HCT116 (cell line): ENCODE results near the gene FOXK2. TPM values are rescaled to one million over a fixed set of nuclear protein-coding genes. Genes with fewer than 3 reads are reported as not detected.

Source experiments
- ATAC-seq: fragments of 200-7000 bp; cut with Tn5 transposase; 2 replicates; pipeline ENCODE4 v1.9.1; 2020; ENCODE audit warnings: mild to moderate bottlenecking, moderate library complexity
- BruUV-seq: library from RNA; stranded (reverse); fragments of 400-500 nt; replicated peaks from 2 replicates; lab custom pipeline; 2021; lab: Mats Ljungman, UMichigan
- CTCF ChIA-PET: fragments of 300-600 bp; sonication (Branson Sonifier 250); formaldehyde crosslinking; loops from one replicate; lab custom pipeline; 2021; ENCODE audit warnings: antibody characterized with exemption; lab: Charles Lee
- POLR2A ChIA-PET: fragments of 300-600, 350-600 bp; sonication (Branson Sonifier 250); formaldehyde crosslinking; loops from one replicate; lab custom pipeline; 2021; ENCODE audit warnings: antibody characterized with exemption; lab: Charles Lee
- RAD21 ChIA-PET, 2 experiments: fragments of 300-600 bp; sonication (Branson Sonifier 250); formaldehyde crosslinking; loops; one replicate each; lab custom pipeline; 2023; ENCODE audit warnings: low total read pairs in 2 of 2; ENCODE audit not compliant: uncharacterized antibody in 2 of 2, unreplicated experiment in 2 of 2, low non-redundant PET in 1 of 2; lab: Charles Lee
- DNase-seq: peaks from one replicate; pipeline ENCODE4 v3.0.0-alpha.2; 2010; ENCODE audit warnings: low read depth, low spot score
- H2AFZ ChIP-seq: fragments of 200-600 bp; shearing (Covaris generic), sonication (generic); 2 replicates; pipeline ENCODE4 v1.6.1; 2017; ENCODE audit warnings: low read depth, mixed run types, mixed read lengths, antibody characterized with exemption, low read length; ENCODE audit not compliant: poor library complexity, severe bottlenecking
- H3K27ac ChIP-seq: 2 replicates; pipeline ENCODE4 v1.5.1; 2012; ENCODE audit warnings: low read depth, low read length
- H3K27me3 ChIP-seq: fragments of 200-600 bp; sonication (generic); 2 replicates; pipeline ENCODE4 v1.6.1; 2016; ENCODE audit warnings: mixed run types, low read length, mixed read lengths; ENCODE audit not compliant: insufficient read depth
- H3K36me3 ChIP-seq, 2 experiments: fragments of 200-500 bp in 1 of 2; fragments of 200-600 bp in 1 of 2; sonication (Bioruptor generic) in 1 of 2; sonication (generic) in 1 of 2; 2 replicates each; pipeline versions ENCODE4 v1.5.1 to v1.6.1; 2014 to 2016; ENCODE audit warnings: low read length in 2 of 2, inconsistent platforms in 1 of 2, mixed read lengths in 1 of 2, mixed run types in 1 of 2; ENCODE audit not compliant: insufficient read depth in 2 of 2, control insufficient read depth in 1 of 2
- H3K4me1 ChIP-seq, 2 experiments: fragments of 200-600 bp in 1 of 2; sonication (generic) in 1 of 2; 2 replicates each; pipeline versions ENCODE4 v1.5.1 to v1.6.1; 2012 to 2017; ENCODE audit warnings: low read length in 2 of 2, inconsistent platforms in 1 of 2, mild to moderate bottlenecking in 1 of 2, mixed read lengths in 1 of 2, mixed run types in 1 of 2, moderate library complexity in 1 of 2; ENCODE audit not compliant: insufficient read depth in 2 of 2, control insufficient read depth in 1 of 2
- H3K4me2 ChIP-seq: fragments of 200-600 bp; sonication (generic); 2 replicates; pipeline ENCODE4 v1.6.1; 2017; ENCODE audit warnings: mixed run types, low read length, mixed read lengths
- H3K4me3 ChIP-seq, 2 experiments: fragments of 200-600 bp in 1 of 2; sonication (generic) in 1 of 2; replicated peaks in 1 of 2; 2 replicates each; pipeline ENCODE4 v1.5.1; 2011 to 2016; ENCODE audit warnings: low read length in 2 of 2, control low read depth in 1 of 2, low read depth in 1 of 2, mild to moderate bottlenecking in 1 of 2, mixed read lengths in 1 of 2, mixed run types in 1 of 2
- H3K79me2 ChIP-seq: fragments of 200-600 bp; sonication (generic); 2 replicates; pipeline ENCODE4 v1.6.1; 2017; ENCODE audit warnings: mild to moderate bottlenecking, mixed run types, low read length, moderate library complexity, mixed read lengths; ENCODE audit not compliant: insufficient read depth
- H3K9ac ChIP-seq: fragments of 200-600 bp; sonication (generic); 2 replicates; pipeline ENCODE4 v1.6.1; 2016; ENCODE audit warnings: low read length, mixed read lengths
- H3K9me2 ChIP-seq: fragments of 200-600 bp; sonication (generic), shearing (Covaris generic); 2 replicates; pipeline ENCODE4 v1.6.1; 2017; ENCODE audit warnings: mixed run types, mild to moderate bottlenecking, moderate library complexity; ENCODE audit not compliant: insufficient read depth
- H3K9me3 ChIP-seq, 2 experiments: fragments of 200-500 bp in 1 of 2; fragments of 200-600 bp in 1 of 2; sonication (Bioruptor generic) in 1 of 2; sonication (generic) in 1 of 2; 2 replicates each; pipeline ENCODE4 v1.6.1; 2014 to 2017; ENCODE audit warnings: low read length in 2 of 2, mixed read lengths in 2 of 2, inconsistent platforms in 1 of 2, low read depth in 1 of 2, mild to moderate bottlenecking in 1 of 2, mixed run types in 1 of 2, moderate library complexity in 1 of 2; ENCODE audit not compliant: control insufficient read depth in 1 of 2, insufficient read depth in 1 of 2
- H4K20me1 ChIP-seq: fragments of 200-600 bp; sonication (generic), shearing (Covaris generic); 2 replicates; pipeline ENCODE4 v1.6.1; 2017; ENCODE audit warnings: mixed run types, mild to moderate bottlenecking, moderate library complexity; ENCODE audit not compliant: insufficient read depth
- CEBPB ChIP-seq: IDR thresholded peaks from 2 replicates; pipeline ENCODE4 v1.6.1; 2012; ENCODE audit warnings: low read depth
- EGR1 ChIP-seq: IDR thresholded peaks from 2 replicates; pipeline ENCODE4 v1.6.1; 2012; ENCODE audit warnings: low read depth
- EZH2phosphoT487 ChIP-seq: fragments of 200-600 bp; IDR thresholded peaks from 2 replicates; pipeline ENCODE4 v1.6.1; 2018; ENCODE audit warnings: antibody characterized with exemption, borderline replicate concordance
- FOSL1 ChIP-seq: IDR thresholded peaks from 2 replicates; pipeline ENCODE4 v1.6.1; 2012; ENCODE audit warnings: low read depth
- JUND ChIP-seq: IDR thresholded peaks from 2 replicates; pipeline ENCODE4 v1.6.1; 2012
- POLR2AphosphoS5 ChIP-seq: IDR thresholded peaks from 2 replicates; pipeline ENCODE4 v1.6.1; 2011; ENCODE audit warnings: mild to moderate bottlenecking, low read depth, low read length, moderate library complexity
- SP1 ChIP-seq: IDR thresholded peaks from 2 replicates; pipeline ENCODE4 v1.6.1; 2012; ENCODE audit warnings: low read depth
- SRF ChIP-seq: IDR thresholded peaks from 2 replicates; pipeline ENCODE4 v1.6.1; 2012; ENCODE audit warnings: low read depth
- ZFX ChIP-seq: fragments of 450-650 bp; IDR thresholded peaks from 2 replicates; pipeline ENCODE4 v1.6.1; 2017
- ZNF274 ChIP-seq: fragments of 200-500 bp; sonication (Bioruptor generic); IDR thresholded peaks from 2 replicates; pipeline ENCODE4 v1.6.1; 2014; ENCODE audit warnings: mild to moderate bottlenecking, low read depth, low read length, inconsistent platforms
- intact Hi-C: fragments of 100-400 bp; cut with micrococcal nuclease; formaldehyde crosslinking; loops from 2 replicates; pipeline ENCODE4 v1.10.0; 2022
- total RNA-seq: library from RNA; stranded (reverse); gene quantifications from one replicate; pipeline ENCODE4 v1.2.1, GENCODE V29; 2021; ENCODE audit not compliant: unreplicated experiment
- TF ChIP-seq, protein P1 (sequence below), 3 experiments: fragments of 200-600 bp in 1 of 3; sonication (generic) in 1 of 3; IDR thresholded peaks in 2 of 3; conservative IDR thresholded peaks in 1 of 3; 2 replicates each; pipeline ENCODE4 v1.5.1; 2012 to 2017; ENCODE audit warnings: low read depth in 2 of 3, low read length in 2 of 3, antibody characterized with exemption in 1 of 3, borderline replicate concordance in 1 of 3, control low read depth in 1 of 3, mild to moderate bottlenecking in 1 of 3, mixed read lengths in 1 of 3, mixed run types in 1 of 3, moderate library complexity in 1 of 3; ENCODE audit not compliant: insufficient read depth in 1 of 3
- TF ChIP-seq, protein P2 (sequence below): IDR thresholded peaks from 2 replicates; pipeline ENCODE4 v1.6.1; 2012
- TF ChIP-seq, protein P3 (sequence below): IDR thresholded peaks from 2 replicates; pipeline ENCODE4 v1.6.1; 2012

FOXK2 gene
- total RNA-seq, 1 experiment from 2014 or later, result 122 TPM

DNA sequence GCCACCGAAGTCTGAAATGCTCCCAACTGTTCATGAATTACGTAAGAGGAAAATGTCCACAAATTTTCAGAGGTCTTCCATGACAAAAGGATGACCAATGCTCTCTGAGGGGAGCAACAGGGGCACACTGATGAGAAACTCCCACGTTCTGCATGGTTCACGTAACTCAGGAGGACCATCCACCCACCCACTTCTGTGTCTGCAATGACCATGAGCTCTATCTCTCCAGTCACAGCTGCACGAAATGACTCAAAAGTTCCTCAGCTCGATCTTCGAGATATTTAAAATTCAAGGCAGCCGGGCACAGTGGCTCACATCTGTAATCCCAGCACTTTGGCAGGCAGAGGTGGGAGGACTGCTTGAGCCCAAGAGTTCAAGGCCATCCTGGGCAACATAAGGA is 112.9 kb downstream of the FOXK2 start:
- H3K36me3 ChIP-seq, result peaks cover 32 to 48% of the 10 kb centered on the region in 2 experiments
- intact Hi-C loops, result no loop called here
- H2AFZ ChIP-seq, result no peak overlapping the region
- ChIA-PET POLR2A (interaction anchor here (1.0 kb wide), 1 partner anchor 84 kb away, joined by 5 read pairs; the partner anchor contains the start of gene FN3KRP), CTCF (no interaction called here), RAD21 (no interaction called here)
- H3K27me3 ChIP-seq, result no peaks in the 10 kb centered on the region
- no TSS peak for BruUV-seq
- peaks cover 32% of the 10 kb centered on the region for H4K20me1 ChIP-seq
- H3K27ac ChIP-seq, result no peak overlapping the region
- H3K9ac ChIP-seq, result no peak overlapping the region
- ATAC-seq (no peak), DNase-seq (no peak)
- H3K9me3 ChIP-seq, result no peaks in the 10 kb centered on the region
- H3K9me2 ChIP-seq, result no peaks in the 10 kb centered on the region
- peaks cover 5 to 9% of the 10 kb centered on the region in 2 experiments; a peak in 2 of 4 replicates for H3K4me1 ChIP-seq
- no peak overlapping the region for H3K4me2 ChIP-seq
- peaks cover 99% of the 10 kb centered on the region for H3K79me2 ChIP-seq
- TF ChIP-seq ZFX (no peak), EGR1 (no peak), JUND (no peak), FOSL1 (no peak), SP1 (no peak), CEBPB (no peak), ZNF274 (no peak), POLR2AphosphoS5 (no peak), EZH2phosphoT487 (no peak), SRF (no peak)
- TF ChIP-seq, protein P1, sequence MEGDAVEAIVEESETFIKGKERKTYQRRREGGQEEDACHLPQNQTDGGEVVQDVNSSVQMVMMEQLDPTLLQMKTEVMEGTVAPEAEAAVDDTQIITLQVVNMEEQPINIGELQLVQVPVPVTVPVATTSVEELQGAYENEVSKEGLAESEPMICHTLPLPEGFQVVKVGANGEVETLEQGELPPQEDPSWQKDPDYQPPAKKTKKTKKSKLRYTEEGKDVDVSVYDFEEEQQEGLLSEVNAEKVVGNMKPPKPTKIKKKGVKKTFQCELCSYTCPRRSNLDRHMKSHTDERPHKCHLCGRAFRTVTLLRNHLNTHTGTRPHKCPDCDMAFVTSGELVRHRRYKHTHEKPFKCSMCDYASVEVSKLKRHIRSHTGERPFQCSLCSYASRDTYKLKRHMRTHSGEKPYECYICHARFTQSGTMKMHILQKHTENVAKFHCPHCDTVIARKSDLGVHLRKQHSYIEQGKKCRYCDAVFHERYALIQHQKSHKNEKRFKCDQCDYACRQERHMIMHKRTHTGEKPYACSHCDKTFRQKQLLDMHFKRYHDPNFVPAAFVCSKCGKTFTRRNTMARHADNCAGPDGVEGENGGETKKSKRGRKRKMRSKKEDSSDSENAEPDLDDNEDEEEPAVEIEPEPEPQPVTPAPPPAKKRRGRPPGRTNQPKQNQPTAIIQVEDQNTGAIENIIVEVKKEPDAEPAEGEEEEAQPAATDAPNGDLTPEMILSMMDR (IDR thresholded peaks at IDR 0.05 in 2 of 3, conservative IDR thresholded peaks at IDR 0.05 in 1 of 3; ENCODE audit: borderline replicate concordance in 1 of 3, insufficient read depth in 1 of 3, low read depth in 2 of 3, low read length in 2 of 3), result no peak
- TF ChIP-seq, protein P2, sequence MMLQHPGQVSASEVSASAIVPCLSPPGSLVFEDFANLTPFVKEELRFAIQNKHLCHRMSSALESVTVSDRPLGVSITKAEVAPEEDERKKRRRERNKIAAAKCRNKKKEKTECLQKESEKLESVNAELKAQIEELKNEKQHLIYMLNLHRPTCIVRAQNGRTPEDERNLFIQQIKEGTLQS, result no peak
- TF ChIP-seq, protein P3, sequence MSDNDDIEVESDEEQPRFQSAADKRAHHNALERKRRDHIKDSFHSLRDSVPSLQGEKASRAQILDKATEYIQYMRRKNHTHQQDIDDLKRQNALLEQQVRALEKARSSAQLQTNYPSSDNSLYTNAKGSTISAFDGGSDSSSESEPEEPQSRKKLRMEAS, result no peak
- H3K4me3 ChIP-seq, result no peak overlapping the region
